SK-N-SH (cell line): ENCODE measurements around the gene HARS1. TPM values are rescaled to one million over a fixed set of nuclear protein-coding genes. Genes with fewer than 3 reads are reported as not detected.
"Not testable (repeated sequence)": the region's sequence is repeated elsewhere in the genome, so short reads cannot be mapped to it uniquely, and the experiment has no call there.

ENCODE experiments used
- CTCF ChIA-PET: fragments of 300-600, 350-600 bp; formaldehyde crosslinking; extraction: SDS; loops from one replicate; lab custom pipeline; 2021; lab: Yijun Ruan, JAX
- POLR2A ChIA-PET: fragments of 350-600 bp; sonication (Branson Sonifier 250); formaldehyde crosslinking; extraction: SDS; loops from one replicate; lab custom pipeline; 2020; ENCODE audit warnings: antibody characterized with exemption, inconsistent platforms; lab: Yijun Ruan, JAX
- DNase-seq: peaks from one replicate; pipeline ENCODE4 v3.0.0; 2012
- H2AFZ ChIP-seq: fragments of 200-600 bp; sonication (generic); 2 replicates; pipeline ENCODE4 v1.8.1; 2016; ENCODE audit warnings: antibody characterized with exemption, mild to moderate bottlenecking, low read depth
- H3F3A ChIP-seq: fragments of 200-600 bp; sonication (generic); replicated peaks from 2 replicates; pipeline ENCODE3; 2016; ENCODE audit warnings: antibody characterized with exemption, mild to moderate bottlenecking; ENCODE audit not compliant: insufficient read depth
- H3K27ac ChIP-seq, 2 experiments: fragments of 200-500 bp in 1 of 2; fragments of 200-600 bp in 1 of 2; sonication (Bioruptor generic) in 1 of 2; sonication (generic), shearing (Covaris generic) in 1 of 2; 2 replicates each; pipeline versions ENCODE4 v1.5.1 to v1.6.1; 2014 to 2016; ENCODE audit warnings: low read depth in 2 of 2, inconsistent platforms in 1 of 2, low read length in 1 of 2, mild to moderate bottlenecking in 1 of 2, mixed read lengths in 1 of 2
- H3K27me3 ChIP-seq: fragments of 200-600 bp; sonication (generic), shearing (Covaris generic); 2 replicates; pipeline ENCODE4 v1.6.1; 2016; ENCODE audit warnings: mixed run types; ENCODE audit not compliant: insufficient read depth
- H3K36me3 ChIP-seq, 2 experiments: fragments of 200-500 bp in 1 of 2; fragments of 200-600 bp in 1 of 2; sonication (Bioruptor generic) in 1 of 2; sonication (generic) in 1 of 2; replicated peaks in 1 of 2; 2 replicates each; pipeline versions ENCODE3 to v1.5.1; 2014 to 2016; ENCODE audit warnings: low read length in 1 of 2, mild to moderate bottlenecking in 1 of 2; ENCODE audit not compliant: insufficient read depth in 2 of 2, control insufficient read depth in 1 of 2
- H3K4me1 ChIP-seq, 2 experiments: fragments of 200-500 bp in 1 of 2; fragments of 200-600 bp in 1 of 2; sonication (Bioruptor generic) in 1 of 2; sonication (generic), shearing (Covaris generic) in 1 of 2; 2 replicates each; pipeline versions ENCODE4 v1.5.1 to v1.6.1; 2014 to 2016; ENCODE audit warnings: low read depth in 1 of 2, low read length in 1 of 2, mixed run types in 1 of 2; ENCODE audit not compliant: insufficient read depth in 2 of 2, control insufficient read depth in 1 of 2
- H3K4me2 ChIP-seq: fragments of 200-600 bp; sonication (generic), shearing (Covaris generic); 2 replicates; pipeline ENCODE4 v1.6.1; 2017; ENCODE audit warnings: mixed run types
- H3K4me3 ChIP-seq, 2 experiments: fragments of 200-500 bp in 1 of 2; fragments of 200-600 bp in 1 of 2; sonication (Bioruptor generic) in 1 of 2; sonication (generic), shearing (Covaris generic) in 1 of 2; 2 replicates each; pipeline versions ENCODE4 v1.5.1 to v1.8.1; 2014 to 2016; ENCODE audit warnings: low read depth in 2 of 2, inconsistent platforms in 1 of 2, low read length in 1 of 2, mild to moderate bottlenecking in 1 of 2, mixed read lengths in 1 of 2, moderate library complexity in 1 of 2
- H3K79me2 ChIP-seq: fragments of 200-600 bp; sonication (generic); 2 replicates; pipeline ENCODE4 v1.8.1; 2017; ENCODE audit warnings: mild to moderate bottlenecking; ENCODE audit not compliant: insufficient read depth
- H3K9ac ChIP-seq: fragments of 200-600 bp; sonication (generic); 2 replicates; pipeline ENCODE4 v1.6.1; 2017; ENCODE audit warnings: mixed run types
- H3K9me2 ChIP-seq: fragments of 200-600 bp; sonication (generic); 2 replicates; pipeline ENCODE4 v1.6.1; 2017; ENCODE audit warnings: mixed run types
- H3K9me3 ChIP-seq: fragments of 200-600 bp; sonication (generic); 2 replicates; pipeline ENCODE4 v1.6.1; 2017; ENCODE audit warnings: mixed run types, mild to moderate bottlenecking, moderate library complexity
- H4K20me1 ChIP-seq: fragments of 200-600 bp; sonication (generic); 2 replicates; pipeline ENCODE4 v1.6.1; 2017; ENCODE audit warnings: mild to moderate bottlenecking, mixed run types; ENCODE audit not compliant: insufficient read depth
- GABPA ChIP-seq: IDR thresholded peaks from 2 replicates; pipeline ENCODE4 v1.4.0; 2012; ENCODE audit warnings: low read depth, mild to moderate bottlenecking
- NFIC ChIP-seq: IDR thresholded peaks from 2 replicates; pipeline ENCODE4 v1.4.0; 2012; ENCODE audit warnings: borderline replicate concordance
- POLR2AphosphoS5 ChIP-seq: IDR thresholded peaks from 2 replicates; pipeline ENCODE4 v1.6.1; 2012; ENCODE audit warnings: low read depth, low read length
- RFX5 ChIP-seq: IDR thresholded peaks from 2 replicates; pipeline ENCODE4 v1.6.1; 2012; ENCODE audit warnings: mild to moderate bottlenecking, improper control_type of control experiment, low read length
- RXRA ChIP-seq: IDR thresholded peaks from 2 replicates; pipeline ENCODE4 v1.4.0; 2012; ENCODE audit warnings: low read depth, mild to moderate bottlenecking, borderline replicate concordance
- SIN3A ChIP-seq: IDR thresholded peaks from 2 replicates; pipeline ENCODE4 v1.6.1; 2012; ENCODE audit warnings: low read depth, mild to moderate bottlenecking, low read length, moderate library complexity, borderline replicate concordance
- SMC3 ChIP-seq: IDR thresholded peaks from 2 replicates; pipeline ENCODE4 v1.6.1; 2012; ENCODE audit warnings: low read depth, low read length, improper control_type of control experiment
- WGBS: methylation state at CpG from one replicate; pipeline ENCODE4 v1.1.6; 2017; ENCODE audit warnings: low lambda C conversion rate; 5-methylcytosine and 5-hydroxymethylcytosine counted together
- polyA plus RNA-seq, 3 experiments: library from polyadenylated mRNA; depleted of rRNA; stranded (reverse); fragments of >200 nt; gene quantifications; 2 replicates each; pipeline ENCODE4 v1.2.3, GENCODE V29; 2012
- TF ChIP-seq, protein P1 (sequence below): IDR thresholded peaks from 2 replicates; pipeline ENCODE4 v1.6.1; 2012; ENCODE audit warnings: mild to moderate bottlenecking, low read depth, low read length, moderate library complexity
- TF ChIP-seq, protein P2 (sequence below): fragments of 200-600 bp; sonication (generic); IDR thresholded peaks from 2 replicates; pipeline ENCODE4 v1.6.1; 2017; ENCODE audit warnings: antibody characterized with exemption, mild to moderate bottlenecking, moderate library complexity

HARS1 gene
- polyA plus RNA-seq, 1 of the 3 experiments (the other 2 are of a cell fraction) = 124 TPM

DNA sequence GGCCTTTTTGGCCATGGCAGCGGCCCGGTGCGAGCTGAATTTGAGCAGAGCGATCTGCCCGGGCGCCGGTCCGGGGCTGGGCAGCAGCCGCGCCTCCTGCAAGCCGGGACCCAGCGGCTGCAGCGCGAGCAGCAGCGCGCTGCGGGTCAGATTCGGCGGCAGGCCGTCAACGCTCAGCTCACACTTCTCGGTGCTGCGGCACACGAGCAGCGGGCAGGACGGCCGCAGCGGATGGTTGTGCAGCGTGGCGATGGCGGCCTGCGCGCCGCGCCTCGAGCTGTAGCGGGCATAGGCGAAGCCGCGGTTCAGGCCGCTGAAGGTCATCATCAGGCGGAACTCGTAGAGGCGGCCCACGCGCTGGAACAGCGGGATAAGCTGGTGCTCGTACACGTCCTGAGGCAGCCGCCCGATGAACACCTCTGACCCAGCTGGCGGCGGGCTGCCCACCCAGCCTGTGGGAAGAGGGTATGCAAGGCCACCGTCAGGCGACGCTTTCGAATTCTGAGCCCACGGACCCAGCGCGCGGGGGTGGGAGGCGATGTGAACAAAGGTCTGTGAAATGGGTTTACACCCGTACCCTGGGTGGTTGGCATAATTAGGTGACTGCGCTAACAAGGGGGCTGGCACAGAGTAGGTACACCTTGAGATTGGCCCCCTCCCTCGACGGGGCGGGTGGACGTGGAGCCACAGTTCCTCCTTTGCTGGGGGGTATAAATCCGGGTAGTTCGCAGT is 18.5 kb downstream of the HARS1 start:
- TF ChIP-seq POLR2AphosphoS5 = peak; percentile 15; the same call in 1 of the 2 replicates
- TF ChIP-seq, protein P1, sequence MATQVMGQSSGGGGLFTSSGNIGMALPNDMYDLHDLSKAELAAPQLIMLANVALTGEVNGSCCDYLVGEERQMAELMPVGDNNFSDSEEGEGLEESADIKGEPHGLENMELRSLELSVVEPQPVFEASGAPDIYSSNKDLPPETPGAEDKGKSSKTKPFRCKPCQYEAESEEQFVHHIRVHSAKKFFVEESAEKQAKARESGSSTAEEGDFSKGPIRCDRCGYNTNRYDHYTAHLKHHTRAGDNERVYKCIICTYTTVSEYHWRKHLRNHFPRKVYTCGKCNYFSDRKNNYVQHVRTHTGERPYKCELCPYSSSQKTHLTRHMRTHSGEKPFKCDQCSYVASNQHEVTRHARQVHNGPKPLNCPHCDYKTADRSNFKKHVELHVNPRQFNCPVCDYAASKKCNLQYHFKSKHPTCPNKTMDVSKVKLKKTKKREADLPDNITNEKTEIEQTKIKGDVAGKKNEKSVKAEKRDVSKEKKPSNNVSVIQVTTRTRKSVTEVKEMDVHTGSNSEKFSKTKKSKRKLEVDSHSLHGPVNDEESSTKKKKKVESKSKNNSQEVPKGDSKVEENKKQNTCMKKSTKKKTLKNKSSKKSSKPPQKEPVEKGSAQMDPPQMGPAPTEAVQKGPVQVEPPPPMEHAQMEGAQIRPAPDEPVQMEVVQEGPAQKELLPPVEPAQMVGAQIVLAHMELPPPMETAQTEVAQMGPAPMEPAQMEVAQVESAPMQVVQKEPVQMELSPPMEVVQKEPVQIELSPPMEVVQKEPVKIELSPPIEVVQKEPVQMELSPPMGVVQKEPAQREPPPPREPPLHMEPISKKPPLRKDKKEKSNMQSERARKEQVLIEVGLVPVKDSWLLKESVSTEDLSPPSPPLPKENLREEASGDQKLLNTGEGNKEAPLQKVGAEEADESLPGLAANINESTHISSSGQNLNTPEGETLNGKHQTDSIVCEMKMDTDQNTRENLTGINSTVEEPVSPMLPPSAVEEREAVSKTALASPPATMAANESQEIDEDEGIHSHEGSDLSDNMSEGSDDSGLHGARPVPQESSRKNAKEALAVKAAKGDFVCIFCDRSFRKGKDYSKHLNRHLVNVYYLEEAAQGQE = no peak
- H3K9me3 ChIP-seq = no peaks in the 10 kb centered on the region
- no peak overlapping the region for H3K27ac ChIP-seq
- ChIA-PET POLR2A (interaction anchor here (0.7 to 1.5 kb wide), 3 partner anchors 8 to 18 kb away, joined by 3 to 4 read pairs (median 3); partner anchors contain the start of genes HARS1, HARS2 and WDR55), CTCF (interaction anchor here (0.9 to 2.2 kb wide), 2 partner anchors 14 to 169 kb away, joined by 3 to 5 read pairs; no protein-coding TSS in a partner anchor)
- no peaks in the 10 kb centered on the region for H3K27me3 ChIP-seq
- H3K79me2 ChIP-seq = peaks cover 11% of the 10 kb centered on the region; the same call in 1 of the 2 replicates
- H3F3A ChIP-seq = peaks cover 3% of the 10 kb centered on the region
- no peak overlapping the region for H3K9ac ChIP-seq
- 96% methylated on average over 47 of the region's 70 CpGs for whole genome bisulfite sequencing
- H3K4me2 ChIP-seq = no peak overlapping the region
- no peaks in the 10 kb centered on the region for H3K9me2 ChIP-seq
- no peaks in the 10 kb centered on the region for H4K20me1 ChIP-seq
- peak; percentile 50 for DNase-seq
- no peaks in the 10 kb centered on the region for H3K4me1 ChIP-seq
- no peak overlapping the region for H2AFZ ChIP-seq
- H3K36me3 ChIP-seq = peaks cover 44 to 90% of the 10 kb centered on the region in 2 experiments
- H3K4me3 ChIP-seq = no peak overlapping the region

DNA sequence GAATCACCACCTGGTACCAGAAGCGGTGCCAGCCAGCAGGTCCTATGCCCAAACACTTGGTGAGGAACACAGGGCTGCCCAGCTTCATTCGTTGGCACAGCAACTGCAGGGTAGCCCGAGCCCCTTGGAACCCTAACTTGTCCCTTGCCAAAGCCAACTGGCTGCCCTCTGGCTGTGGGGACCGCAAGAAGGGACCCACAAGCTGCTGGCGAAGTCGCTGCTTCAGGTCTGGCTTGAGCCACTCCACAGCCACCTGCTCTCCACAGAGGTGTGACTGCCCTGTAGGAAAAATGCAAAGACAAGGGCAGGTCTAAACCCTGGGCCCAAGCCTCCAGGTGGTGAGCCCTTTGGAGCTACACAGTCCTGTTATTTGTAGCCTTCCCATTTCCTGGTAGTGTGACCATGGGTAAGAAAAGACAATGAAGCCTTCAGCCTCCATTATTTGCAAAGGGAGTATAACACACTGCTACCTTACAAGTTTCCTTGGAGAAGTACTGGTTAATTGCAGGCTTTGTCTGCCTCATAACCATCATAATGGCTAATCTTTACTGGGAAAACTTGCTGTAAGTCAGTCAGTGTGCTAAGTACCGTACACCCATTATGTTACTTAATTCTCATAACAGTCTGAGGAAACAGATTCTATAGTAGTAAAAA is 19.6 kb downstream of the HARS1 start:
- Histone ChIP-seq H3K27ac (no peak overlapping the region), H4K20me1 (no peaks in the 10 kb centered on the region)

DNA sequence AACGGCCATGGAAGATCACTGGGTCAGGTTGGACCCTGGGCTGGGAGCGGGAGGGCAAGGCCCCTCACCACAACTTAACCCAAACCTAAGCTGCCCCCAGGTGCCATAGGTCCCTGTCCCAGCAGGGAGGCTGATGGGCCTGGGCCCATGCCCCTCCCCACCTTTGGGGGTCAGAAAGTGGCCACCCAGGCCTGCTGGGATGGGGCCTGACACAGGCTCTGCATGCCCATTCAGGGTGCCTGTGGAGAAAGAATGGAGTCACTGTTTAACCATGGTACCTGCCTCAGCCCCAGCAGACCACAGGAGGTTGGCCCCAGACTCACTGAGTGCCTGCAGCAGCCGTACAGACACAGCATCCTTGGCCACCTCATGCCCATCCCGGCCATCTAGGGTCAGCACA is 20.1 kb downstream of the HARS1 start:
- POLR2A ChIA-PET, H3F3A ChIP-seq: not testable (repeated sequence)
- WGBS = 100% methylated on average over 2 of the region's 4 CpGs

More for the DNA sequence above, 19.6 kb downstream of the HARS1 start:
- DNase-seq = no peak
- H3K4me1 ChIP-seq = no peaks in the 10 kb centered on the region; a peak in 1 of 4 replicates
- no peak overlapping the region for H2AFZ ChIP-seq
- H3K79me2 ChIP-seq = peaks cover 21% of the 10 kb centered on the region
- CTCF ChIA-PET = interaction anchor here (0.9 to 2.2 kb wide), 2 partner anchors 15 to 170 kb away, joined by 3 to 5 read pairs; no protein-coding TSS in a partner anchor
- WGBS = 100% methylated on average over 1 of the region's 7 CpGs
- H3K4me3 ChIP-seq = no peak overlapping the region
- H3K9ac ChIP-seq = no peak overlapping the region
- no peaks in the 10 kb centered on the region for H3K27me3 ChIP-seq
- TF ChIP-seq NFIC = no peak
- no peak for TF ChIP-seq GABPA
- no peak for TF ChIP-seq SIN3A
- TF ChIP-seq, protein P2, sequence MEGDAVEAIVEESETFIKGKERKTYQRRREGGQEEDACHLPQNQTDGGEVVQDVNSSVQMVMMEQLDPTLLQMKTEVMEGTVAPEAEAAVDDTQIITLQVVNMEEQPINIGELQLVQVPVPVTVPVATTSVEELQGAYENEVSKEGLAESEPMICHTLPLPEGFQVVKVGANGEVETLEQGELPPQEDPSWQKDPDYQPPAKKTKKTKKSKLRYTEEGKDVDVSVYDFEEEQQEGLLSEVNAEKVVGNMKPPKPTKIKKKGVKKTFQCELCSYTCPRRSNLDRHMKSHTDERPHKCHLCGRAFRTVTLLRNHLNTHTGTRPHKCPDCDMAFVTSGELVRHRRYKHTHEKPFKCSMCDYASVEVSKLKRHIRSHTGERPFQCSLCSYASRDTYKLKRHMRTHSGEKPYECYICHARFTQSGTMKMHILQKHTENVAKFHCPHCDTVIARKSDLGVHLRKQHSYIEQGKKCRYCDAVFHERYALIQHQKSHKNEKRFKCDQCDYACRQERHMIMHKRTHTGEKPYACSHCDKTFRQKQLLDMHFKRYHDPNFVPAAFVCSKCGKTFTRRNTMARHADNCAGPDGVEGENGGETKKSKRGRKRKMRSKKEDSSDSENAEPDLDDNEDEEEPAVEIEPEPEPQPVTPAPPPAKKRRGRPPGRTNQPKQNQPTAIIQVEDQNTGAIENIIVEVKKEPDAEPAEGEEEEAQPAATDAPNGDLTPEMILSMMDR = no peak
- TF ChIP-seq RFX5 = no peak
- no peak for TF ChIP-seq SMC3
- TF ChIP-seq RXRA = no peak
- H3K4me2 ChIP-seq = no peak overlapping the region
- peaks cover 3% of the 10 kb centered on the region for H3F3A ChIP-seq
- H3K36me3 ChIP-seq = peaks cover 55 to 89% of the 10 kb centered on the region in 2 experiments
- no peaks in the 10 kb centered on the region for H3K9me2 ChIP-seq
- POLR2A ChIA-PET = interaction anchor here (1.3 kb wide), 1 partner anchor 19 kb away, joined by 3 read pairs; the partner anchor contains the start of genes HARS1 and HARS2
- no peaks in the 10 kb centered on the region for H3K9me3 ChIP-seq

More for the DNA sequence above, 20.1 kb downstream of the HARS1 start:
- not testable (repeated sequence) for H3K9me3 ChIP-seq, H3K4me1 ChIP-seq, H3K9me2 ChIP-seq, H3K4me2 ChIP-seq, H3K27me3 ChIP-seq, H3K4me3 ChIP-seq, H3K27ac ChIP-seq, DNase-seq, H2AFZ ChIP-seq, H3K9ac ChIP-seq, H4K20me1 ChIP-seq
- H3K36me3 ChIP-seq = peaks cover 52 to 84% of the 10 kb centered on the region in 2 experiments
- H3K79me2 ChIP-seq = peaks cover 27% of the 10 kb centered on the region
- CTCF ChIA-PET = interaction anchor here (2.2 kb wide), 1 partner anchor 15 kb away, joined by 5 read pairs; no protein-coding TSS in a partner anchor
